GM19023 (cell line): ENCODE results near the gene CDCA7.
A peak's percentile ranks its signal among the peaks of the same experiment; 100 is the strongest.
"Not testable (repeated sequence)": the region's sequence is repeated elsewhere in the genome, so short reads cannot be mapped to it uniquely, and the experiment has no call there.

Source experiments
- ATAC-seq: cut with Tn5 transposase; IDR thresholded peaks from one replicate; pipeline ENCODE4 v1.9.1; 2021; ENCODE audit warnings: mild to moderate bottlenecking, moderate library complexity; ENCODE audit not compliant: unreplicated experiment

The CDCA7 gene

DNA sequence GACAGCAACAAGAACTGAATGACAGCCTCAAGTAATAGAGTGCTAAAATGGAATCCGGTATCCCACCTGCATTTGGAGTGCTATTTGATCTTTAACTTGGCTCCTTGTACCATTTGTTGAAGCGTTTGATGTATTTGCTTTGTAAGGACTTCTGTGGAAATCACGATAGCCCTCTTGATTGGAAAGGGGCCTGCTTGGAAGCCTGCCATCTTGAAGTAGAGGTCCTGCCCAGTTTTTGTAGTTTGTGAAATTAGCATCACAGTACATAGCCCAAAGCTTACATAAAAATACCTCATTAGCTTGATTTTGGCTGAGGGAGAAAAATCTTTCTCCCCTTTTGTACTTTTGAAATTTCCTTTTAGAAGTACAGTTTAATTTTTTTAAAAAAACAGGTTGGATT lies 2.7 kb downstream of the CDCA7 start:
- no peak for ATAC-seq

DNA sequence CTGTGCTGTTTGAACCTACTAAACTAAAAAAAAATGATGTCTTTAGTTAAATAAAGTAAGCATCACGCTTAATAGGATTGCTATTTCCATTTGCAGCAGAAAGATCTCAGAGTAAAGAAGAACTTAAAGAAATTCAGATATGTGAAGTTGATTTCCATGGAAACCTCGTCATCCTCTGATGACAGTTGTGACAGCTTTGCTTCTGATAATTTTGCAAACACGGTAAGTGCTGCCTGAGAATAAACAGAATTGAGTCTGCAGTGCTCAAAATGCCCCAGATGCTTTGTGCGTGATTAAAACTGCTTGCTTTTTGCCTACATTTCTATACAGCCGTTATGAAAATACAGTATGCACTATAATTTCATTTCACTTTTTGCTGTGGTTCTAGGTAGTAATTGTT lies 3.9 kb downstream of the CDCA7 start:
- no peak for ATAC-seq

DNA sequence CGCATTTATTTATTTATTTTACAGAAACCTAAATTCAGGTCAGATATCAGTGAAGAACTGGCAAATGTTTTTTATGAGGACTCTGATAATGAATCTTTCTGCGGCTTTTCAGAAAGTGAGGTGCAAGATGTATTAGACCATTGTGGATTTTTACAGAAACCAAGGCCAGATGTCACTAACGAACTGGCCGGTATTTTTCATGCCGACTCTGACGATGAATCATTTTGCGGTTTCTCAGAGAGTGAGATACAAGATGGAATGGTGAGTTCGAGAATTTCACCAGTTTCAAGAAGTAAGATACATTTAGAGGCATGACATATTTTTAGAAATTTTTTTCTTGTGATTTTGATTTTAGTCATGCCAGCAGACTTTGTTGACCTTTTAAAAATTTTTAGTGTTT lies 4.6 kb downstream of the CDCA7 start:
- peak; percentile 53 for ATAC-seq

DNA sequence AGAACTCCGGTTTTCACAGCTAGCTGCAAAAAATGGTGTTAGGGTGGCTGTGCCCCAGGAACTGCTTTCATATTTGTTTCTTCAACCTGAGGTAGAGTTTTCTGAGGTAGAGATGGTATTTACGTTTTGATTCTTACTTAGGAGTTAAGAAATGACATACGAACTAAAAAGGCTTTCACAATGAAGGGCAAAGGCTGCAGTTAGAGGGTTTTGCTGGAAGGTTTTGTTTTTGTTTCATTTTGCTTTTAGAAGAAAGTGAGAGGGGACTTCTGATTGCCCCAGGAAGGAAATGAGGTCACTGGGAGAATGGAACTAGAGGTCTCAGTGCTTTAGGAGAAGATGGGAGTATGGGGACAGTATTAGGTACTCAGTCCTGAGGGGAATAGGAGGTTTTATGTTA lies 15.5 kb downstream of the CDCA7 start:
- no peak for ATAC-seq

DNA sequence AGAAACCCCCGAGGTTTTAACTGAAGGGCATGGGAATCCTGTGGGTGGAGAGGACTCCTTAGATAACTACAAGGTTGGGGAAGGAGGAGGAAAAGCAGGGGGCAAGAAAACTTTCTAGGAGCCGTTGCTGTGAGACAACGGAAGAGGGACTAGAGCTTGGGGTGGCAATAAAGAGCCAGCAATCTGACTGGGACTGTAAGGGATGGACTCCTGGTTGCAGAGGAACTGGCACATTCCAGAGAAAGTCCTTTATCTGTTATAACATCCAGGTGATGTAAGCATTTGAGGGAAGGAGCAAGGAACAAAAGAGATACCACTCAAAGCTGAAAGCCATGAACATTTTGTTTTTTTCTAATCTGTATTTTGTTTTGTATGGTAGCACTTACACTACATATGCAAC lies 16.4 kb downstream of the CDCA7 start:
- no peak for ATAC-seq

DNA sequence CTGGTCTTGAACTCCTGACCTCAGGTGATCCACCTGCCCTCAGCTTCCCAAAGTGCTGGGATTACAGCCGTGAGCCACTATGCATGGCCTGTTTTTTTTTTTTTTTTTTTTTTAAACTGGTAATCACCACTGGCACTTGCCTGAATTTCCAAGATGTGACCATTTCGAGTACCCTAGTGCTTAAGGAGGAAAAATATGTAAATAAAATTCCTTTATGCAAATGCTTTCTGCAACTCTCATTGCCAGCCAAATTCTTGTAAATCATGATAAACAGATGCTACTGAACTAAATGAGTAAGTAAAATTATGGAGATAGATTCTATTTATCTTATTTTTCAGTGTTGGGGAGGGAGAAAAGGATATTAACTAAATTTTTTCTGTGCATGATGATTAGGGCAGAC lies 18.6 kb downstream of the CDCA7 start:
- no peak for ATAC-seq

DNA sequence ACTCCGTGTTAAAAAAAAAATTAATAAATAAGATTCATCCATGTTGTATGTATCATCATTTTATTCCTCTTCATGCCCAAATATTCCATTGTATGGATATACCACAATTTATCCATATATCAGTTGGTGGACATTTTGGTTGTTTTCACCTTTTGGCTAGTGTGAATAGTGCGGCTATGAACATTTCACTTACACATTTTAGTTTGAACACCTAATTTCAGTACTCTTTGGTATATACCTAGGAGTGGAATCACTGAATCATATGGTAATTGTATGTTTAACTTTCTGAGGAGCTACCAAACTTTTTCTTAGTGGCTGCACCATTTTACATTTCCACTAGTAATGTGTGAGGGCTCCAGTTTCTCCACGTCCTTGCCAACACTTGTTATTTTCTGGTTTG lies 20.0 kb downstream of the CDCA7 start:
- no peak for ATAC-seq

DNA sequence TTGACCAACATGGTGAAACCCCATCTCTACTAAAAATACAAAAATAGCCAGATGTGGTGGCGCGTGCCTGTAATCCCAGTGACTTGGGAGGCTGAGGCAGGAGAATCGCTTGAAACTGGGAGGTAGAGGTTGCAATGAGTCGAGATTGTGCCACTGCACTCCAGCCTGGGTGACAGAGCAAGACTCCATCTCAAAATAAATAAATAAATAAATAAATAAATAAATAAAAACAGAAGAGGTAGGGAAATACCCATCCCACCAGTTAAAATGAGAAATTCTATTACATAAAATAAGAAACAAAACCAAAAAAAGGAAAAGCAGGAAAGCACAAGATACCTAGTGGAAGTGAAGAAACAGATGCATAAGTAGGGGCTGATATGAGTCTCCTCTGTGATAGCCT lies 30.9 kb downstream of the CDCA7 start:
- ATAC-seq, result not testable (repeated sequence)

DNA sequence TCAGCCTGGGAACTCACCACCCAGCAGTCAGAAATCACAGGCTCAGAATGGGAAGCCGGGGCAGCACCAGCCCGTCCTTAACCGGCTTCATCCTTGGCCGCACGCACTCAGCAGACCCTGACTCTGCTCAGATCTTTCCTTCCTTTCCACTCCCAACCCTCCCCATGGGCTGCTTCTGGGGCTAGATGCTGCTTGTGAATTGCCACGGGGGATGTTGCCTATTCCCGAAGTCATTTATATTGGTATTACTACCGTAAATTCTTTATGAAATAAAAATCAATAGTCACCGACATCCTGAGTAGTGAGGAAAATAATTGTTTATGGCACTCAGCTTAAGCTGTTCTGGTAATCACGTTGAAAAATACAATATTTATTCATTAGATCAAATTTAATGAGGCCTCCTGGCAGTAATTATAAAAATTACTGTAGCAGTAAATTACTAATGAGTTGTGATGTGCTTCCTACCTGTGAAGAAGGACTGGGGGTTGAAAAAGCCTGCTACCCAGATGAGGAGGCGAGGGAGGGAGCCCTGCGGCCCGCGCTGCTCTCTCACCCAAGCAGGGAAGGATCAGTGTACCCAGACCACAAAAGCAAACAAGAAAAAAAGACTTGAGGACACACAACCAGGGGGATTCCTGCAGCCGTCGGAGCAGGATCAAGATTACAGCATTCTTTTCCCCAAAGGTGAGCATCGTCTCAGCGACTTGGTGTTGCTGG lies 31.5 kb downstream of the CDCA7 start:
- no peak for ATAC-seq

DNA sequence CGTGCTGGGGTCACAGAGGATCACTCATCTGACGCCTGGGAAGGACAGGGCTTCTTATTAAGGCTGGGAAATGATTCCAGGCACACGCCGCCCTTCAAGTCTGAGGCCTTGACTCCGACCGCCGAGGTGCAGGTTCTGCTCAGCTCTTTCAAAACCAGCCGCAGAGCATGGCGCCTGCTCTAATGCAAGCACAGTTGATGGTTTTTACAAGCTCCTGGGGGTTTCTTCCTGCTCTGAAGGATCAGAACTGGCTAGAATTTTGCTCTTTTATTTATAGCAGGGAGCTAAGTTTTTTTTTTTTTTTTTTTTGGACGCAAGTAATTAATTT lies 32.0 kb downstream of the CDCA7 start:
- ATAC-seq, result no peak

DNA sequence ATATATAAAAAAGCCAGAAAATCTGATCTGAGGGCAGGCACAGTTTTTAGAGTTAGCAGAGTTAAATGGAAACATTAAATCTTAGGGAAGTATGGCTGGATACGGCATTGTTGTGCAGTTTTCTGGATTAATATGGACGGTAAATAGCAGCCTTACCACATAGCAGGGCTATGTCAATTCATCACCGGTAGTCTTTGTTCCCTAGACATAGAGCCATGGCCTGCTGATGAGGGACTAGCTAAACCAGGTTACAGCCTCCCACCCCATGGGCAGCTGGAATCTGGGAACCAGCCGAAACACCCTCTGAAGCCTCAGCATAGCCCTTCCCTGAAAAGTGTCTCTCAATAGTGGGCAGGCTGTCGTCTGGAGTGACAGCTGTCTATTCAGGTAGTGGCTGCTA lies 32.4 kb downstream of the CDCA7 start:
- no peak for ATAC-seq

DNA sequence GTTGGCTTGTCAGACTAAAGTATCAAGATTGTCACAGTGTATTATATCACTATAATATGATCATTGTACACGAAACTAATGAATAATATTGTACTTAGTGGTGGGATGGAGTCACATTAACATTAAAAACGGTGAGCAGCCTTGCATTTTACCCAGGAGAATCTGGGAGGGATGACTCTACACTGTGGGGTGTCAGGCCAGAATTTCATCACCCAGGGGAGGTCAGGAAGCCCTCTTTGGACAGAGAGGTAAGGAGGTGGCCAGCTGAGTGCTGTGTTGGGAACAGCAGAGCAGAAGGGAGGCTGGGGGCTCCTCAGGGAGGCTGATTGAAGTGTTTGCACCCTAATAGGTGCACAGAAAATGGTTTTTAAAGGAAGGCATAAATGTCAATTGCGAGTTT lies 33.0 kb downstream of the CDCA7 start:
- ATAC-seq, result no peak

DNA sequence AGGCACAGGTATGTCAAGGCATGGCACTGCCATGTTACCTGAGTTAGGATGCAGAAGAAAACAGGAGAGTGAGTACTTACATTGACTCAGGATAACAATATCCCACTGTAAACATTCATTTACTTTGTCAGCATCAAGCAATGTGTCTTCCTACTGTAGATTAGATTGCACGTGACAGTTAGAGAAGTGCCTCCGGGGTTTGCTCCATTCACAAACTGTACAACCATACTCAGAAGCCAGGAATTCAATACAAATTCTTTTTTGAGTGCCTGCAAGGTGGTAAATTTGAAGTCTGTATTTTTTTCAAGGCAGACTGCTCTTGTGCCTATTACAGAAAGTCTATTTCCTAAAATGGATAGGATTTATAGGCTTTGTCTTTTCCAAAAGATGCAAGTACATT lies 34.1 kb downstream of the CDCA7 start:
- ATAC-seq, result no peak

DNA sequence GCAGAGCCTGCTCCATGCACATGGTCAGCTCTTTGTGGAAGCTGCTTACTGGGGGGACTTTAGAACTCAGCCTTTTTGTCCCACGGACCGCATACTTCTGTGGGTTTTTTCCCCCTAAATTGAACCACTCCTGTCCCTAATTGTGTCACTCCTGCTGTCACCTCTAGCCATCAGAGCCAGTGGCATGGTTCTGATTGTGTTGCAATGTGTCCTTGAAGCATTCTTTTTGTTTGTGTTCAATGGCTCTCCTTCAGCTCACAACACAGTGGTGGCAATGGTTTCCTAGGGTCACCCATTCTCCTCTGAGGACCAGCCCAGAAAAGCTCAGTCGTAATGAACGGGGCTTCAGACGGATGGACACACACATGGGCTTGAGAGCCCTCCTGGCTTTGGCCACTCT lies 35.4 kb downstream of the CDCA7 start:
- no peak for ATAC-seq

DNA sequence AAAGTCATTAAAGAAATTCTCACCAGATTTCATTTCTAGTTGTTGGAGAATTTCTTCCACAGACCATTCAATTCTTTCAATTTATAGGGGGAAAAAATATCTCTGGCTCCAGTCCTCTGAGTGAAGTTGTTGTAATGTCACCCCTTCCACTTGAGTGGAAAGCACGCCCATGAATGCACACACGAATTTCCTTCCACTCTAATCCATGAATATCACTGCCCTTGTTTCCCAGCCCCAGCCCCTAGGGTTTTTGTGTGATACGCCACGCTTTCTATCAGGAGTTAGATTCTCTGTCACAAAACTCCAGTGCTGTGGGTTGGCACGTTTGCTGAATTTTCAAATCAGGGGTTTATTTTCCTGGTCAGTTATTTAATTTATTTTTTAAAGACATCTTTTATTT lies 38.1 kb downstream of the CDCA7 start:
- no peak for ATAC-seq

DNA sequence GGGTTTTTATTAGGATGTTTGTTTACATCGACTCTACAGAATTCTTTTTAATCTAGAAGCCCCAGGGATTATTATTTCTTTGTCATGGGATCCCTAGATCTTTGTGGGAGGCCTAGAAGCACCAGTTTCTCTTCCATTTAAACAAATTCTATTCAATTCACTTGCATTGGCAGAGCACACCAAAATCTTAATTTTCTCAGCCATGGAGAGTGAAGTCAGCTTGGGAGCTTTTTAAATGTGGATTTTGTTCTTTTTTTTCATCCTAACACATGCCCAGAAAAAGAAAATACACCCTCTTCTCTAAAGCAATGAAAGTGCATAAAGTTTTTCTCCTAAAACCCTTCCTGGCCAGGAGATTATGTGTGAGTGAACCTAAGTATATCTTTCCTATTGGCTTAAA lies 38.5 kb downstream of the CDCA7 start:
- ATAC-seq, result no peak

DNA sequence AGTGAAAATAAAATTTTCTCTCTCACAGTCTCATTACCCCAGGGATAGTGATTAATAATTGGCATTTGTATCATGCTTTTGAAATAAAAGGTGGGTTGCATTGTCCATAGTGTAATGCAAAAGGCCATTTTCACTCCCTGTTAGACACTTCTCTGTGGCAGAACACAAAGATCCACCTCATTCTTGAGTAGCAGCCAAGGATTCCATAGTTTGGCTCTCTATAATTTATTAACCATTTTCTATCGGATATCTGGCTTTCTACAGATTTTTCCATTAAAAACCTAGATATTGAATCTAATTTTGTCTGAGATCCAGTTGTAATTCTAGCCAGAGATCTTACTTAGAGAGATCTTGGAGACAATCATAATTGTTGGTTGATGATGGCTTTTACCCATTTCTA lies 39.0 kb downstream of the CDCA7 start:
- ATAC-seq, result no peak

DNA sequence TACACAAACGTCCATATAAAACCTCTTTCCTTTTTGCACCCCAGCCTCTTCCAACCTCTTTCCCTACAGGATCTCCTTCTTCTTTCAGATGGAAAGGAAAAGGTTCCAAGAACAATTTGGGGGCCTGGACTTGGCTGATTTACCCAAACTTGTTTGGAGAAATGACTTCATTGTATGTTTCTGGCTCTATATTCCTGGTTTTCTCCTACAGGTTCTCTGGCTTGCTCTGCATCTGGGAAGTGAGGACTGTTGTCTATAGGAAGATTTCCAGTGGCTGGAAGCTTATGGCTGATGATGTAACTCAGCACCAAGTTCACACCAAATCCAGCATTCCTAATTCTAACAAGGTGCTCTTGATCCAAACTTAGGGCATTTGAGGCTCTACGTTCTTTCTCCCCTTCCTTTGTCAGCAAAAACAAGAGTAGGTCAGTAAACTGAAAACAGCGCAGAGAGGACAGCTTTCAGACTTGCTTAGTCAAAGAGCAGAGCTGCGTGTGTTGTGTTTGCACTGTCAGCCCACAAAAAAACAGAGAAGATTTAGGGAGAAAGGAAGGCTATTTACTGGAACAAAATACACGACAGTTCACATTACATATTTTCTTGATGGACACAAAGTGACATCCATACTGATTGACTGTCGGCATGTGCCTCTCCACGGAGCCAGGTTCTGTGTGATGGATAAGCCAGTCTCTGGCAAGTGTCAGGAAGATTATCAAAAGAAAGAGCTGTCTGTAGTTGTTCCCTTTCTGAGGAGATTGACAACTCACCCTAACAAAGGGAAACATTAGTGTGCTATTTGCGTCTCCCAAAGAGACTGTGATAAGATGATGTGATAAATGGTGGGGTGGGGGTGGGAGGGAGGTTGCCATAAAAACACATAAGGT lies 39.7 kb downstream of the CDCA7 start:
- no peak for ATAC-seq

DNA sequence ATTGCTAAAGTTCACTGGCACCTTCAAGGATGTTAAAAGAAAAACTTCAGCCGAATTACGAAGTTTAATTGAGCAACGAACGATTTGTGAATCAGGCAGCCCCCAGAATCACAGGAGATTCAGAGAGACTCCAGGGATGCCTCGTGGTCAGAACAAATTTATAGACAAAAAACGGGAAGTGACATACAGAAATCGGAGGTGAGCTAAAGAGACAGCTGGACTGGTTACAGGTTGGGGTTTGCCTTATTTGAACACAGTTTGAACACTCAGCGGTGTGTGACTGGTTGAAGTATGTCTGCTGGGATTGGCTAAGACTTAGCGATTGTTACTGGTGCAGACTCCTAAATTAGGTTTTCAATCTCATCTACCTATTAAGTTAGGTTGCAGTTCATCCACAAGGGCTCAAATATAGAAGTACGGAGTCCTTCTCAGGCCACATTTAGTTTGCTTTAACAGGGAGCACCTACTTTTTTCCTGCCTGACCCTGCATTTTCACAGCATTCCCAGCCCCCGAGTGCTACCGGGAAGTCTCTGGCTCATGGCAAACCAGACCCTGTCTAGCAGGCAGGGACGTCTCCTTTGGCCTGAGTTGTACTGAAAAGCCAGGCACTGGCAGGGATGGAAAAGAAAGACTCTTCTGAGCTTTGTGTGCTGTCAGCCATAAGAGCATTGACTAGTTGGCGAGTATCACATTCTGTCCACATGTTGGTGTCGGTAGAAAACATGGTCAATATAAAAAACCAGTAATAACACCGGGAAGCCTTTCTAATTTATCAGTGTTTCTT lies 41.1 kb downstream of the CDCA7 start:
- no peak for ATAC-seq

DNA sequence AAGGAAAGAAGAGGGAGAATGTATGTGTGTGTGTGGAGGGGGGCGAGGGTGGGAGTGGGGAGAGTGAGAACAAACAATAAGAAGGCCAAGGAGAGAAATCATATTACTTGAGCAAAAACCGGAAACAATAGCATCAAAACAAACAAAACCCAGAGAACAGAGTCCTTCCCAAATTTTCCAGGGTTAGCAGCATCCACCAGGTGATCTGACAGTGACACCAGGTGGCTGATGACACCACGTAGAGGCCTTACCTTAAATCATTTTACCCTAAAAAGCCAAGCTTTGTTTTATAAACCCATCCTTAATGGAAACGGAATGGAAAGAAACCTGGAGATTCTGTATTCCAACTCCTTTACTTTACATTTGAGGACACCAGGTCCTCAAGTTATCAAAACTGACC lies 42.9 kb downstream of the CDCA7 start:
- no peak for ATAC-seq

DNA sequence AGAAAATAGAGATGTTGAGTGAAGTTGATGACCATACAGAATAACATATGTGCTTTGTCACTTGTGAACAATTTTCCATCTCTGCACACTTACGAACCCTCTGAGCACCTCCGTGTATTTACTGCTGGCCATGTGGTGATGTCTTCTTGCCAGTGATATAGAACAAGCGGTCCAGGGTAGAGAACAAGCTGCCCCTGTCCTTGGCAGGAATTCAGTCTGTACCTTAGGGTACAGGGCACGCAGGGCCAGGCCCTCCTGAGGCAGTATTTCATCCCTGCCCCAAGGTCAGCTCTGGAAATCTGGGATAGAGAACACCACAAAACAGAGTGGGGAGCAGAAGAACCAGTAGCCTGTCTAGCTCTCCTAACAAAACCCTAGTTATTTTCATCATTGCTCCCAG lies 44.6 kb downstream of the CDCA7 start:
- ATAC-seq, result no peak

DNA sequence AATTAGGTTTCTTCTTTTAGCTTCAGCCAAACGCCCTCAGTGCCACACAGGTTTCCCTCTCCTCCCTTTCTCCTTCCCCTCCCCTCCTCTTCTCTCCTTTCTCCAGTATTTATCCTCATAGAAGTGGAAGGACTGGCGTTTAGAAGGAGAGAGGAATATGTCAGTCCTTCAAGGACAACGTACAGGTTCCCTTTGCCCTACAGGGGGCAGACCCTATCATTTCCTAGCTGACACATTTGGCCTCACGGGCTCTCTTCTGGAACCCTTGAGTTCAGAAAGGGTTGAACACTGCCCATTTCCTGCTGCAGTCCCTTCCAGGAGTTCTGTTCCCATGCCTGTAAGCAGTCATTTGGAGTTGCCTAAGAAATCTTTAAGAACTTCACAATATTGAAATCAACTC lies 46.1 kb downstream of the CDCA7 start:
- ATAC-seq, result no peak
